ENCODE results near the gene C12orf54.
"Not testable (repeated sequence)": the region's sequence is repeated elsewhere in the genome, so short reads cannot be mapped to it uniquely, and the experiment has no call there.

The C12orf54 gene

DNA sequence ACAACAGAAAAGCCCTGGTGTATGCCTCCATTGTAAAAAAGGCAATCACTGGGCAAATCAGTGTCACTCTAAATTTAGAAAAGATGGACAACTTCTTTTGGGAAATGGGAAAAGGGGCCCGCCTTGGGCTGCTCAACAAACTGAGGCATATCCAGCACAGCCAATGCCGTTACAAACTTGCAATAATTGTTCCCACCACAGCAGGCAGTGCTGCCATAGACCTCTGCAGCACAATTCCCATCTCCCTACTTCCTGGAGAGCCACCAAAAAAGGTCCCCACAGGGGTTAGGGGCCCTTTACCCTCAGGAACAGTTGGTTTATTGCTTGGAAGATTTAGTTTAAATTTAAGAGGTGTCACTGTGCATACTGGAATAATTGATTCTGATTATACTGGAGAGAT lies 26.7 kb downstream of the C12orf54 start:
- DNase-seq (ENCODE audit: low read depth in 2 of 2), result no peak

DNA sequence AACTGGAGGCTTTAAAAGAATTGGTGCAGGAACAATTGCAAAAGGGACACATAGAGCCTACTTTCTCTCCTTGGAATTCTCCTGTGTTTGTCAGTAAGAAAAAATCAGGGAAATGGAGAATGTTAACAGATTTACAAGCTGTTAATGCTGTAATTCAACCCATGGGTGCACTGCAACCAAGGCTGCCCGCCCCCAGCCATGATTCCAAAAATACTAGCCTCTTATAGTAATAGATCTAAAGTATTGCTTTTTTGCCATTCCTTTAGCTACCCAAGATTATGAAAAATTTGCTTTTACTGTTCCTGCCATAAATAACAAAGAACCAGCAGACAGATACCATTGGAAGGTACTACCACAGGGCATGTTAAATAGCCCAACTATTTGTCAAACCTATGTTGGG lies 27.8 kb downstream of the C12orf54 start:
- DNase-seq (ENCODE audit: low read depth in 2 of 2), result no peak

DNA sequence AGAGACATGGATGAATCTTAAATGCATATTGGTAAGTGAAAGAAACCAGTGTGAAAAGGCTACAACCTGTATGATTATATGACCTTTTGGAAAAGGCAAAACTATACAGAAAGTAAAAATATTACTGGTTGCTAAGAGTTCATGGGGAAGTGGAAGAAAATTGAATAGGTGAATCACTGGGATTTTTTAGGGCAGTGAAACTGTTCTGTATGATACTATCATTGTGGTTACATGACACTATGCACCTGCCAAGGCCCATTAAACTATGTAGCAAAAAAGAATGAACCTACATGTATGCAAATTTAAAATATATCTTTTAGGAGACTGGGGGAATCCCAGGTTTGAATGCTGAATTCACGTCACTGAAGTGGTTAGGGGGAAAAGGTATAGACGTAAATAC lies 30.6 kb downstream of the C12orf54 start:
- no peak for DNase-seq (ENCODE audit: low read depth in 2 of 2)

DNA sequence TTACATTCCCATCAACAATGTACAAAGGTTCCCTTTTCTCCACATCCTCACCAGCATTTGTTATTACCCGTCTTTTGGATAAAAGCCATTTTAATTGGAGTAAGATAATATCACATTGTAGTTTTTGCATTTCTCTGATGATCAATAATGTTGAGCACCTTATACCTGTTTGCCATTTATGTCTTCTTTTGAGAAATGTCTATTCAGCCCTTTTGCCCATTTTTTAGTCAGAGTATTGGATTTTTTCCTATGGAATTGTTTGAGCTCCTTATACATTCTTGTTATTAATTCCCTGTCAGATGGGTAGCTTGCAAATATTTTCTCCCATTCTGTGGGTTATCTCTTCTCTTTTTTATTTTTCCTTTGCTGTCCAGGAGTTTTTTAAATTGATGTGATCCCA lies 32.4 kb downstream of the C12orf54 start:
- DNase-seq (ENCODE audit: low read depth in 2 of 2), result no peak

DNA sequence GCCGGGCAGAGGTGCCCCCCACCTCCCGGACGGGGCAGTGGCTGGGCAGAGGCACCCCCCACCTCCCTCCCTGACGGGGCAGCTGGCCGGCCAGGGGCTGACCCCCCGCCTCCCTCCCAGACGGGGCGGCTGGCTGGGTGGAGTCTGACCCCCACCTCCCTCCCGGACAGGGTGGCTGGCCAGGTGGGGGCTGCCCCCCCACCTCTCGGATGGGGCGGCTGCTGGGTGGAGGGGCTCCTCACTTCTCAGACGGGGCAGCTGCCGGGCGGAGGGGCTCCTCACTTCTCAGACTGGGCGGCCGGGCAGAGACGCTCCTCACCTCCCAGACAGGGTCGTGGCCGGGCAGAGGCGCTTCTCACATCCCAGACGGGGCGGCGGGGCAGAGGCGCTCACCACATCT lies 38.1 kb downstream of the C12orf54 start:
- not testable (repeated sequence) for DNase-seq (ENCODE audit: low read depth in 2 of 2)

DNA sequence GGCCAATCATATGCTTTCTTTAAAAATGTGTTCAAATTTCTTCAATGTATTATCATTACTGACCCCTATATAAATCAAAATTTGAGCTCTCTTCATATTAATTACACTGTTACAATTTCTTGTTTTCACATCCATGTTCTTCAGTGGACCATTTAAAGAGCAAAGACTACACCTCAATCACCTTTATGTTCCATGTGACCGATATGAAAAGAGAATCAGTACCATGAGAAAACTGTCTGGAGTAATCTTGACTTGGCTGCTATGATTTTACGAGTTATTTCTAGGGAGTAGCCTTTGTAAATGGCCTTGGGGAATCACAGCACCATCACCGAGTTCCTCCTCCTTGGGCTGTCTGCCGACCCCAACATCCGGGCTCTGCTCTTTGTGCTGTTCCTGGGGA lies 43.0 kb downstream of the C12orf54 start, which contains the start of gene OR8S1:
TSS of gene OR8S1 (plus strand) at position 301 of the 400 bp plus-strand sequence. CDS start at position 301, 0 bp downstream.
- DNase-seq (ENCODE audit: low read depth in 2 of 2), result no peak

DNA sequence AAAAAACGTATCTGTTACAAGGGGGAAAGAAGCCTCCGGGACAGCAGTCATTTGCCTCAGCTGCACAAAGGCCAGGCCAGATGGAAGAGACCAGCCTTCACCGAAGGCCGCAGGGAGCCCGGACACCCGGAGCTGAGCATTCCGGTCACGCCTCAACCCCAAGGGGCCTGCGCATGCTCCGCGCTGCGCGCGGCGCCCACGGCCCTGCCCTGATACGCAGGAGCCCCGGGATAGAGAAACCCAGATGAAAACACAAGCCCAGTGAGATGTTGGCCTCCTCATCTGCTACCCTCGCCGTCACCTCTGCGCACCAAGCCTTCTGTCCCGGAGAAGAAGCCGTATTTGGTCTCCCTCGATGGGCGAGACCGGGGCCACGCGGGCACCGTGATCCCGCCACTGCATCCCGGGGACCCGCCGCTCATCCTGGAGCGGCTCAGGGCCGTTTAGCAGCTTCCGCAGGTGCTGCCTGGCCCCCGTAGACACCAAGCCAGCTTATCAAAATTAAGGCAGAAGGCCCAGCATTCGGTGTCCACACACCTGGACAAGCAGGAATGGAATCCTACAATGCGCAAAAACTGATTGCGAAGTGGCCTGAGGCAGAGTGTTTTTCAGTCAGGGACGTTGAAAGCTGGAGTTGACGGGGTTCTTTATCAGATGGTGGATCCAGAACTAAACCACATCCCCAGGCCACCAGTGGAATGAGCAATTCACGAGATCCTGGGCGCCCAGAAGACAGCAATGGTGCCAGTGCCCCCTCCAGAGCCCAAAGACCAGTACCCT lies 45.8 kb downstream of the C12orf54 start:
- DNase-seq (ENCODE audit: low read depth in 2 of 2), result no peak

DNA sequence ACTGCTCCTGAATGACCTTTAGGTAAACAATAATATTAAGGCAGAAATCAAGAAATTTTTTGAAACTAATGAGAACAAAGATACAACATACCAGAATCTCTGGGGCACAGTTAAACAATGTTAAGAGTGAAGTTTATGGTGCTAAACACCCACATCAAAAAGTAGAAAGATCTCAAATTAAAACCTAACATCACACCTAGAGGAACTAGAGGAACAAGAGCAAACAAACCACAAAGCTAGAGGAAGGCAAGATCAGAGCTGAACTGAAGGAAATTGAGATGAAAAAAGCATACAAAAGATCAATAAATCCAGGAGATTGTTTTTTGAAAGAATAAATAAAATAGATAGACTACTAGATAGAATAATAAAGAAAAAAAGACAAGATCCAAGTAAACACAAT lies 50.3 kb downstream of the C12orf54 start:
- DNase-seq (ENCODE audit: low read depth in 2 of 2), result no peak

DNA sequence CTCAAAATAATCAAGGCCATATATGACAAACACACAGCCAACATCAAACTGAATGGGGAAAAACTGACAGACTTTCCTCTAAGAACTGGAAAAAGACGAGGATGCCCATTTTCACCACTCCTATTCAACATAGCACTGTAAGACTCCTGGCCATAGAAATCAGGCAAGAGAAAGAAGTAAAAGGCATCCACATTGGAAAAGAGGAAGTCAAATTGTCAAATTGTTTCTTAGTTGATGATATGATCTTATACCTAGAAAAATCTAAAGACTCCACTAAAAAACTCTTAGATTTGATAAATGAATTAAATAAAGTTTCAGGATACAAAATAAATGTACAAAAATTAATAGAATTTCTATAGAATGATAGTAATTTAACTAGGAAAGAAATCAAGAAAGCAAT lies 54.3 kb downstream of the C12orf54 start:
- no peak for DNase-seq (ENCODE audit: low read depth in 2 of 2)

DNA sequence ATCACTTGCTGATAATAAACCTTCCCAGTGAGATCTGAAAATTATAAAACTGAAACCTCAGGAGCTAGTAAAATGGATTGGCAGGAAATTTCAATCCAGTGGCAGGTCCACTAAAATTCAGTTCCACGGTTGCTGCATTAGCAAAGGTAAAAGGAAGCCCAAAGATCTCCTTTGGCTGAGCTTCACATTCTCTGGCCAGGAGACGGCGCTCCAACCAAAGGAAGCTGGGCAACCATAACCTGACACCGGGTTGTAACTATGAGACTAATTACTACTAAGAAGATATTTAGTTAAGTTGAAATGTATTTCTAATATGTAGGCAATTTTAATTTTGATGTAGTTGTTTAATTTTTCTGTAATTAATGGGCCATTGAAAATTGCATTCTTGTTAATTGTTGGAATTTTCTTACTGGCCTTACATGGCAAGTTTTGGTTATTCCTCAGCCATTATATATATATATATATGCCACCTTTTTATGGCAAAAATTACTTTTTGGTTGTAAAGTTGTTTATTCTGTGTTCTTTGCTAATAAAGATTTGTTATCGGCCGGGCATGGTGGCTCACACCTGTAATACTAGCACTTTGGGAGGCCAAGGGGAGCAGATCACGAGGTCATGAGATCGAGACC lies 60.1 kb downstream of the C12orf54 start:
- peak; percentile 16 to 52 for DNase-seq (ENCODE audit: low read depth in 2 of 2)

DNA sequence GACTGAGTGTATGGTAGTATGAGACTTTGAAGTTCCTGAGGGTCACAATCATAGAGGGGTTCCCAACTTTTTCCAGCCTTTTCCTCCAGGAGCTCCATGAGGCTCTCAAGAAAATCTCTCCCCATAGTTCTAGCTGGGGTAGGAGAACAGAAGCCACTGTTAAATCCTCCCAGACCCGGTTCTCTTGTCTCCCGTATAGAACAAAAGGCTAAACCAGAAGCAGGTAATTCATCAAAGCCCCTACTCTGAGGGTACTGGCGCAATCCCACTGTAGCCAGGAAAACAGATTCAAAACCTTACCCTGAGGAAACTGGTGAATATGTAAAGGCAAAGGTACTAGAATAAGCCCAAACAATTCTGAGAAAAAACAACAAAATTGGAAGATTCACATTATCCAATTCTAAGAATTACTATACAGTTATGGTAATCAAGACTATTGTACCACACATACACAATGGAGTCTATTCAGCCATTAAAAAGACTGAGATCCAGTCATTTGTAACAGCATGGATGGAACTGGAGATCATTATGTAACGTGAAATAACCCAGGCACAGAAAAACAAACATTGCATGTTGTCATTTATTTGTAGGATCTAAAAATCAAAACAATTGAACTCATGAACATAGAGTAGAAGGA lies 63.7 kb downstream of the C12orf54 start:
- DNase-seq (ENCODE audit: low read depth in 2 of 2), result no peak

Measured in stimulated activated CD4-positive, alpha-beta T cell treated with anti-CD3 and anti-CD28 coated beads, Interleukin-15, amount 100 ng/mL, for 48 hours (primary cell).